ENCODE data around the gene ARHGEF26.

DNA sequence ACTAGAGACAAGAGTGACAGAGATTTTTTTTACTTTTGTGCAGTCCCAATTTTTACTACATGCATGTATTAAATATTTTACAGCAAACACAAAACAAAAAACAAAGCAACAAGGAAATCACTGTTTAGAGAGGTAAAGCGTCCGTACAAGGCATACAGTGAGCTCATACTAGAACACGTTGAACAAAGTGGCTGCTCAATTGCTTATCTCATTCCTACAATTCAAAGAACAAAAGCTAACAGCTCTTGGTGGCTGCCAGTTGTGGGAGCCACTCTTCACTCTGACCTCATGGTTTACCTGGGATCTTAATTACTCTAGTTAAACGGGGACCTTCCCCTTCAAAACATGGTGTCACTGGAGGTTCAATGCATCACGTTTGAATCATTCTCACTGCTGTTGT lies 7.6 kb upstream of the ARHGEF26 start:
- TF ChIP-seq CEBPB (IDR thresholded peaks at IDR 0.05; ENCODE audit: low read depth), result no peak
- TF ChIP-seq POLR2A (IDR thresholded peaks at IDR 0.05; ENCODE audit: borderline replicate concordance, extremely low read depth, insufficient read depth, insufficient read length), result no peak
- no peak for TF ChIP-seq EZH2 (IDR thresholded peaks at IDR 0.05)
- TF ChIP-seq, protein P1, sequence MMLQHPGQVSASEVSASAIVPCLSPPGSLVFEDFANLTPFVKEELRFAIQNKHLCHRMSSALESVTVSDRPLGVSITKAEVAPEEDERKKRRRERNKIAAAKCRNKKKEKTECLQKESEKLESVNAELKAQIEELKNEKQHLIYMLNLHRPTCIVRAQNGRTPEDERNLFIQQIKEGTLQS (IDR thresholded peaks at IDR 0.05), result no peak
- TF ChIP-seq POLR2AphosphoS5 (IDR thresholded peaks at IDR 0.05; ENCODE audit: low read depth, low read length), result no peak
- TF ChIP-seq, protein P2, sequence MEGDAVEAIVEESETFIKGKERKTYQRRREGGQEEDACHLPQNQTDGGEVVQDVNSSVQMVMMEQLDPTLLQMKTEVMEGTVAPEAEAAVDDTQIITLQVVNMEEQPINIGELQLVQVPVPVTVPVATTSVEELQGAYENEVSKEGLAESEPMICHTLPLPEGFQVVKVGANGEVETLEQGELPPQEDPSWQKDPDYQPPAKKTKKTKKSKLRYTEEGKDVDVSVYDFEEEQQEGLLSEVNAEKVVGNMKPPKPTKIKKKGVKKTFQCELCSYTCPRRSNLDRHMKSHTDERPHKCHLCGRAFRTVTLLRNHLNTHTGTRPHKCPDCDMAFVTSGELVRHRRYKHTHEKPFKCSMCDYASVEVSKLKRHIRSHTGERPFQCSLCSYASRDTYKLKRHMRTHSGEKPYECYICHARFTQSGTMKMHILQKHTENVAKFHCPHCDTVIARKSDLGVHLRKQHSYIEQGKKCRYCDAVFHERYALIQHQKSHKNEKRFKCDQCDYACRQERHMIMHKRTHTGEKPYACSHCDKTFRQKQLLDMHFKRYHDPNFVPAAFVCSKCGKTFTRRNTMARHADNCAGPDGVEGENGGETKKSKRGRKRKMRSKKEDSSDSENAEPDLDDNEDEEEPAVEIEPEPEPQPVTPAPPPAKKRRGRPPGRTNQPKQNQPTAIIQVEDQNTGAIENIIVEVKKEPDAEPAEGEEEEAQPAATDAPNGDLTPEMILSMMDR (IDR thresholded peaks at IDR 0.05 in 2 of 3, conservative IDR thresholded peaks at IDR 0.05 in 1 of 3; ENCODE audit: borderline replicate concordance in 1 of 3, insufficient read depth in 1 of 3, low read depth in 2 of 3, low read length in 2 of 3), result no peak
- no peak for TF ChIP-seq YY1 (IDR thresholded peaks at IDR 0.05; ENCODE audit: extremely low read depth, insufficient replicate concordance, low read depth, low read length)
- TF ChIP-seq, protein P3, sequence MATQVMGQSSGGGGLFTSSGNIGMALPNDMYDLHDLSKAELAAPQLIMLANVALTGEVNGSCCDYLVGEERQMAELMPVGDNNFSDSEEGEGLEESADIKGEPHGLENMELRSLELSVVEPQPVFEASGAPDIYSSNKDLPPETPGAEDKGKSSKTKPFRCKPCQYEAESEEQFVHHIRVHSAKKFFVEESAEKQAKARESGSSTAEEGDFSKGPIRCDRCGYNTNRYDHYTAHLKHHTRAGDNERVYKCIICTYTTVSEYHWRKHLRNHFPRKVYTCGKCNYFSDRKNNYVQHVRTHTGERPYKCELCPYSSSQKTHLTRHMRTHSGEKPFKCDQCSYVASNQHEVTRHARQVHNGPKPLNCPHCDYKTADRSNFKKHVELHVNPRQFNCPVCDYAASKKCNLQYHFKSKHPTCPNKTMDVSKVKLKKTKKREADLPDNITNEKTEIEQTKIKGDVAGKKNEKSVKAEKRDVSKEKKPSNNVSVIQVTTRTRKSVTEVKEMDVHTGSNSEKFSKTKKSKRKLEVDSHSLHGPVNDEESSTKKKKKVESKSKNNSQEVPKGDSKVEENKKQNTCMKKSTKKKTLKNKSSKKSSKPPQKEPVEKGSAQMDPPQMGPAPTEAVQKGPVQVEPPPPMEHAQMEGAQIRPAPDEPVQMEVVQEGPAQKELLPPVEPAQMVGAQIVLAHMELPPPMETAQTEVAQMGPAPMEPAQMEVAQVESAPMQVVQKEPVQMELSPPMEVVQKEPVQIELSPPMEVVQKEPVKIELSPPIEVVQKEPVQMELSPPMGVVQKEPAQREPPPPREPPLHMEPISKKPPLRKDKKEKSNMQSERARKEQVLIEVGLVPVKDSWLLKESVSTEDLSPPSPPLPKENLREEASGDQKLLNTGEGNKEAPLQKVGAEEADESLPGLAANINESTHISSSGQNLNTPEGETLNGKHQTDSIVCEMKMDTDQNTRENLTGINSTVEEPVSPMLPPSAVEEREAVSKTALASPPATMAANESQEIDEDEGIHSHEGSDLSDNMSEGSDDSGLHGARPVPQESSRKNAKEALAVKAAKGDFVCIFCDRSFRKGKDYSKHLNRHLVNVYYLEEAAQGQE (IDR thresholded peaks at IDR 0.05; ENCODE audit: low read depth), result no peak
- TF ChIP-seq CBX3 (IDR thresholded peaks at IDR 0.05; ENCODE audit: low read depth), result no peak
- TF ChIP-seq, protein P4, sequence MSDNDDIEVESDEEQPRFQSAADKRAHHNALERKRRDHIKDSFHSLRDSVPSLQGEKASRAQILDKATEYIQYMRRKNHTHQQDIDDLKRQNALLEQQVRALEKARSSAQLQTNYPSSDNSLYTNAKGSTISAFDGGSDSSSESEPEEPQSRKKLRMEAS (IDR thresholded peaks at IDR 0.05), result no peak

Measured in HCT116 (cell line).